EL (cell line): ENCODE results near the gene CUX1.
A peak's percentile ranks its signal among the peaks of the same experiment; 100 is the strongest.
"Not testable (repeated sequence)": the region's sequence is repeated elsewhere in the genome, so short reads cannot be mapped to it uniquely, and the experiment has no call there.

ENCODE experiments used
- DNase-seq: peaks from one replicate; pipeline ENCODE4 v3.0.0-alpha.2; 2016

The CUX1 gene

DNA sequence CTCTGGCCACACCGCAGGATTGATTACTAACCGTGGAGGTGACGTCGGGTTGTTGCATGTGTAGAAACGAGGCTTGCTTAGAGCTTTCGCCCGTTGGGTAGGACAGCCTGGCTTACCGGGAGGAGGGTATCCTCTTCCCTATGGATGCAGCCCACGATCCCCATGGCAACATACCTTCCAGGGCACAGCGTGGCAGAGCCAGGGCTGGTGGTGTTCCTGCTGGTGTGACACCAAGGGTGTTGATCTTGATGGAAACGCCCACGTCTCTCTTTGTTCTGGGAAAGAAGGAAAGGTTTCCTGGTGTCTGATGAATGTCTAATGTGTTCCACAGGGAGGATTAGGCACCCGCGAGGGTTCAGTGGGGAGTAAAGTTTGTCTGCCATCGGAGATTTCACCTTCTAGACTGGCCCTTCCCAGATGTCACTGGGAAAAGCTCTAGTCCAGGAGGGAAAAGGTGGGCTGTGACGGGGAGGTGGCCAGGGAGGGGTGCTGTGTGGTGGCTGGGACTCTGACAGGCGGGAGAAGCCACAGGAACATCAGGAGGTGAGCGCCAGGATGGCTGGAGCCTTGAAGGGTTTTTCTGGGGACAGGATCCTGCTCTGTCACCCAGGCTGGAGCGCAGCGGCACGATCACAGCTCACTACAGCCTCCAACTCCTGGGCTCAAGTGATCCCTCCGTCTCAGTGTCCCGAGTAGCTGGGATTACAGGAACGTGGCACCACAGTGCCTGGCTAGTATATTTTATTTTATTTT, 102.1 kb downstream of the CUX1 start:
- DNase-seq: no peak

DNA sequence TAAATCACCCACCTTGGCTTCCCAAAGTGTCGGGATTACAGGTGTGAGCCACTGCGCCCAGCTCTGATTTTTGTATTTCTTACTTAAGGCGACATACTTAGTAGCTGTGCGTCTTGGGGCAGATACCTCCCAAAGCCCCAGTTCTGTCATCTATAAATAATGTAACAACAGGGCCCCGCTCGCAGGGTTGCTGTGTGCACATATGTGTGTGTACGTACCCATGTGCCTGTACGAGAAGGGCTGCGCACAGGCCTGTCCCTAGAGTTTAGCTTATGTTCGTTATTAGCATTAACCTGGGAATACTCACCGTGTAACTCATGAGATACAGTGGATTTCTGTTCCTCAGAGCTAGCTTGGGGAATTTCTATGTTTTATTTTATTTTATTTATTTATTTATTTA, 103.6 kb downstream of the CUX1 start:
- no peak for DNase-seq

DNA sequence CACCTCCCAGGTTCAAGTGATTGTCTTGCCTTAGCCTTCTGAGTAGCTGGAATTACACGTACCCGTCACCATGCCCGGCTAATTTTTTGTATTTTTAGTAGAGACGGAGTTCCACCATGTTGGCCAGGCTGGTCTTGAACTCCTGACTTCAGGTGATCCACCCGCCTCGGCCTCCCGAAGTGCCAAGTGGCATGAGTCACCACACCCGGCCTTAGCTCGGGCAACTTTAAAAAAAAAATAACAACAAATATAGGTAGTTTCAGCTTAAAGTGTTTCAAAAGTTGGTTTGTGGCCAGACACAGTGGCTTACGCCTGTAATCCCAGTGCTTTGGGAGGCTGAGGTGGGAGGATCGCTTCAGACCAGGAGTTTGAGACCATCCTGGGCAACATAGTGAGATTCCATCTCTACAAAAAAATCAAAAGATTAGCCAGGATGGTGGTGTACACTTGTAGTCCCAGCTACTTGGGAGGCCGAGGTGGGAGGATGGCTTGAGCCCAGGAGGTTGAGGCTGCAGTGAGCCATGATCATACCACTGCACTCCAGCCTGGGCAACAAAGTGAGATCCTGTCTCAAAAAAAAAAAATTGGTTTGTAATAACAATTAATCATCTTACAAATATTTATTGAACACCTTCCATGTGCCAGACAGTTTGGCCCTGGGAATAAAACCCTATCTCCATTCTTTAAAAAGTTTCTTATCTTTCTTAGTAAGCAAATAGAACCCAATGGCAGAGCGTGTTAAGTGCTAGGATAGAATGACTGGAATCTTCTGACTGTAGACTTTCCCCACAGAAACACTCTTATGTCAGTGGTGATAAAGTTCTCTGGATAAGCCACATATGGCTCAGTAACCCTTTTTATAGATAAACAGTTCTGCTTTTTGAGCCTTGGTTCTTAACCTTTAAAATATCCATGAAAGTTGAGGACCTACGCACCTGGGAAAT, 104.4 kb downstream of the CUX1 start:
- DNase-seq: peak; percentile 50

DNA sequence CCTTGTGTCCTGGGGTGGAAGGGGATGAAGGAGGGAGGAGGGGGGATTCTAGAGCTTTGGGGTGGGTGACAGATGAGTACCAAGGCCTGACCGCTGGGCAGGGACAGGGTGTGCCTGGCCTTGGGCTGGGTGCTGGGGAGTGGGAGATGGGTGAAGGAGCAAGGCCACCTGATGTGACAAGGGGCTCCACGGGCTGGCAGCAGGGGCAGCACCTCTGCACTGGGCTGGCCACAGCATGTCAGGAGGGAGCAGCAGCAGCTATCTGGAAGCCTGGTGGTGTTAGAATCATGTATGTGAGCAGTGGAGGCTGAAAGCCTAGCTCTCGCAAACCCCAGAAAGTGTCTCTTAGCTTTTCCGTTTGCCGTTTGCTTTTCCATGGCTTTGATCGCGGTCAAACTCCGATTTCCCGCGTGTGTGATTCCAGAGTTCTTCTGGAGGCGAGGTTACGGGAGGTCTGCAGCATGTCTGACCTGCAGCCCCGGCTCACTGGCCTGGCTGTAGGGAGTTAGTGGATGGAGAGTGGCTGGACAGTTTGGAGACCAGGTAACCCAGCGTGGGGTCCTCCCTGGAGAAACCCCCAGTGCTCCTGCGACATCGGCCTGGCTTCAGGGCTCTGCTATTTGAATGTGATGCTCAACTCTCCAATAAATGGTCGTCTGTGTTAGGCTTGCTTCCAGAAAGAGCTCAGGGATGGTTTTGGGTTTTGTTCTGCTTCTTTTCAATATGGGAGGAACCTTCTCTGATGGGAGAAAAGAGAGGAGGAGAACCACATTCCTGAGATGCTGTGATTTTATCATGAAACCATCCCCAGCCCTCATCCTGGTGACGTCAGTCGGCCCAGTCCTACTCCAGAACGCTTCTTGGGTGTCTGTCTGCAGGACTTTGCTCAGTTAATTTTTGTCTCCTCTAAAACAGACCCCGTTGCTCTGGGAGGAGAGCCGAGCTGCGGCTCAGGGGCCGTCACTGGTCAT, 105.5 kb downstream of the CUX1 start:
- peak; percentile 83 for DNase-seq

DNA sequence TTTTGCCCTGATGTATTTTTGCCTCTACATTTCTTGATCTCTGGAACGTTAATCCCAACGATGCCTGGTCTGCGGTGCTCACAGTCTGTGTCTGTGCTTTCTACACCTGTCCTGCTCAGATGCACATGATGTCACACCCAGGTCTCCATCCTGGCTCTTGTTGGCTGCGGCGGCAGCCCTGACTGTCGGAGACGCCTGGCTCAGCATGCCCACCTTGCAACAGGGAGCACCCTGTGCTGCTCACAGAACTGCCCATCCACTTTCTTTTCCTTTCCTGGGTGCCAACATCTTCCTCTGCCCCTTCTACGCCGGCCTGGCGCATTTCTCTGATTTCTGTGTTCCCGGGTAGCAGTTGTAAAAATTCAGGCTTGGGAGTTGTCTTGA, 106.2 kb downstream of the CUX1 start:
- DNase-seq: no peak

DNA sequence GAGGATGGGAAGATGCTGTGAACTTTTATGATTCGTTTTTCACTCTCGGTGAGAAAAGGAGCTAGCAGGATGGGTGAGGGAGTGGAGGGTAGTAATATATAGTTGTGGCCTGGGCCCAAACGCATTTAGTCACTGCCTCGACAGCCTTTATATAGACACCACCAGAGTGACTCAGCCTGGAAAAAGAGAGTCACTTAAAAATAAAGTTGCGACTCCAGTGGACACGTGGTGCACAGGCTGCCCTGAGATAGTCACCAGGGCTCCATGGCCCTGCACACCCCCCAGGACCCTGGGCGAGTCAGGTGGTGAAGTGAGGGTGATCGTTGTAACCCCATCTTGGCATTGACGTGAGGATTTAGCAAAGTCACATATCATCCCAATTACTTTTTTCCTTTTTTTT, 106.7 kb downstream of the CUX1 start:
- DNase-seq: peak; percentile 83

DNA sequence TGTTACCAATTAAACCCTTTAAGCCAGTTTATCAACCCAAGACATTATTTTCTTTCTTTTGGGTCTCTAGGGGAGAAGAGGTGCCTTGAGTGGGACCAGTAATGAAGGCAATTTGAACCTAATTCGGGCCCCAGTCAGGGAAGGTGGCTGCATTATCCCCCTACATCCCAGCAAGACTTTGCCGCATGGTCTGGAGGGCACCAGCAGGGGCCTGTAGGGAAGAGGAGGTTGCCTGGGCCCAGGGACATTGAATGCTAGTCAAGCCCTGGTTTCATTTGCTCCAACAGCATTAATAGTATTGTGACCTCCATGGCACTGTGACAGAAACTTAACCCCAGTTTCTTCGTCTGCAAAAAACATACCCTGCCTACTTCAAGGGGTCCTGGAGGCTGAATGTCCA, 108.8 kb downstream of the CUX1 start:
- DNase-seq: no peak

DNA sequence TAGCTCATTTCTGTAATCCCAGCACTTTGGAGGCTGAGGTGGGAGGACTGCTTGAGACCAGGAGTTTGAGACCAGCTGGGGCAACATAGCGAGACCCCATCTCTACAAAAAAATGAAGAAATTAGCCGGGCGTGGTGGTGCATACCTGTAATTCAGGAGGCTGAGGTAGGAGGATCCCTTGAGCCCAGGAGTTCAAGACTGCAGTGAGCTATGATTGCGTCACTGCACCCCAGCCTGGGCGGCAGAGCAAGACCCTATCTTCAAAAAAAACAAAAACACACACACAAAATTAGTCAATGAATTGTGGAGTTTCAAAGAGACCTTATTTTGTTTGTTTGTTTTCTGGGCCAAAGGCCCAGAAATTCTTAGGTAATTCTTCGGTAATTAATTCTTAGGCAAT, 110.0 kb downstream of the CUX1 start:
- no peak for DNase-seq

DNA sequence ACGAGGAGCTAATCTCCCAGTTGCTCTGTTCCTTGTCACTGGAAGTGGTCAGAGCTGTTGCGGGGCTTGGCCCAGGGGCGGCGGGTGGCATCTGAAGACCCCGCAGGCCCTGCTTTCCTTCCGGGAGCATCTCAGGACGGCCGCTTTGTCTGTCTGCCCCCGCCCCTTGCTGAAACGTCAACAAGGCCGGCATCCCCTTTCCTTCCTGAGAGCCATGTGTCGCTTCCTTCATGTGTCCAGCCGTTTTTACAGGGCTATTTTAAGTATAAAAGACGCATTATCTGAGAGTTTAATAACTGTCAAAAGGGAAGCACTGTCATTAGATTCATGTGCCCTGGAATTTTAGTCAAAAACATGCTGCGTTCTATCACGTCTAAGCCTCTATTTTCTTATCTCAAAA, 110.4 kb downstream of the CUX1 start:
- no peak for DNase-seq

DNA sequence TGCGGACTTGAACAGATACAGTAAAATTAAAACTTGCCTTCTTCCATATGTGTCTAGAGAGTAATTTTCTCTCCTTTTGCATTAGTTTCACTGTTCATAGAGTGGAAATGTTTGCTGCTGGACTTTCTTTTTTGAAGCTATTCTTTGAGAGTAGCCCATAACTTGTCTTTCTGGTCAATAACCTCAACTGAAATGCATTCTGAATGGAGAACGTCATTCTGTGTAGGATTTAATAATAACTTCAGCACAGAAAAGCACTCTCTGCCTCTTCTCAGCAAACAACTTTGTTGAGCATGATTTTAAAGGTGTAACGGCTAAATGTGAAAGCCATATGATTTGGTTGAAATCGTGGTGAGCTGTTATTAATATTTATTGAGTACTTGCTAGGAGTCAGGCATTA, 111.8 kb downstream of the CUX1 start:
- no peak for DNase-seq

DNA sequence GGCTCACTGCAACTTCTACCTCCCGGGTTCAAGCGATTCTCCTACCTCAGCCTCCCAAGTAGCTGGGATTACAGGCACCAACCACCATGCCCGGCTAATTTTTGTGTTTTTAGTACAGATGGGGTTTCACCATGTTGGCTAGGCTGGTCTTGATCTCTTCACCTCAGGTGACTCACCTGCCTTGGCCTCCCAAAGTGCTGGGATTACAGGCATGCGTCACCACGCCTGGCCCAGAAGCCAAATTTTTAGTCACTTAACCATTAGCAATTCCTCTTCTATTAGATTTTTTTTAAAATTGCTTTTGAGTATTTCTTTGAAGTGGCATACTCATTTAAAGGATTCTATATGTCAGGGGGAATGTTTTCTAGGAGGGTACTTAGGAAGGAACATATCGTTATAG, 112.5 kb downstream of the CUX1 start:
- DNase-seq: not testable (repeated sequence)

DNA sequence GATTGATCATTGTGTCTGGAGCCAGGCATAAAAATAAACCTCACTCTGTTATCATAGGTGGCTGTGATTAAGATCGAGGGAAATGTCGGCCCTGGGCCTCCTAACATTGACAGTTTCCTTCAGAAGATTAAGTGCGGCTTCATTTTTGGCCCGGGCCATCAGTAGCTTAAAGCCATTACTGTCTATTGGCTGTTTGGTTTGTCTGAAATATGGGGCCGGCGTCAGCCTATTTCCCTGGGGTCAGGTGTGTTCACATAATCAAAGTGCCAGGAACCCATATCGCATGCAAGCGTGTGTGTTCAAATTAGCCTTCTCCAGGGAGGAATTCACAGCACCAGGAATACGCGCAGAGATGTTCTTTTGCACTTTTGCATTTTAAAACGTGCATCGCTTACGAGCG, 114.7 kb downstream of the CUX1 start:
- no peak for DNase-seq

DNA sequence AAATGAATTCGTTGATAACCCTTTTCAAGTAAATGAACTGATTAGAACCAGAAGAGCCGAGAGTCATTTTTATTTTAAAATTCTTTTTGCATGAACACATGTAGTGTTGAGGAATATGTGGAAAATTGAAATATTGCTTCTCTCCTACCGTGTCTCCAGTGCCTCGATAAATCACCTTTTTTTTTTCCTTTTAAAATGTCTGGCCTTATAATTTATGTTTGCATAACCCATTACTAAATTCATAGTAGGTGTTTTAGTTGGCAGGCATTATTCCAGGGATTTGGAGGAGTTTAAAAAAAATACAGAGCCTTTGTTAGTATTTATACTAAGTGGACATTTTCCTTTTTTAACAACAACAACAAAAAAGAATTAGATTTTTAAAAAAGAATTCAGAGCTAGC, 115.6 kb downstream of the CUX1 start:
- DNase-seq: no peak

DNA sequence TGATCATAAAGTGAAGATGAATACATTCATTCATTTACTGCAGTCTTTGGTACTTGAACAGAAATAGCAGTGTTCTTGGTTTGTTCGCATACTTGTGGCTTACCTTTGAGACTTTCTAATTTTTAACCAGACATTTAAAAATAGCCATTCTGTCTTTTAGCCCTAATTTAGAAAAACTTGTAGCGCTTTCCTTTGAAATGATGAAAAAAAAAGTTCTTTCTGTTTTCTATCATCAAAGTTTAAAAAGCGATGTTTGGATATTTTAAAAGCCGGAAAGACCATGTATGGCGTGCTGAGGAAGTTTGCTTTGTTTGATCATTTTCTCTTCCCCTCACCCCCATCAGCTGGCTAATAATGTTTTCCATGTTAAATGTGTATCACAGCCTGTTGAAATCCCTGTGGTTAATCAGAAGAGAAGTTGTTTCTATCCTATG, 116.3 kb downstream of the CUX1 start:
- DNase-seq: no peak

DNA sequence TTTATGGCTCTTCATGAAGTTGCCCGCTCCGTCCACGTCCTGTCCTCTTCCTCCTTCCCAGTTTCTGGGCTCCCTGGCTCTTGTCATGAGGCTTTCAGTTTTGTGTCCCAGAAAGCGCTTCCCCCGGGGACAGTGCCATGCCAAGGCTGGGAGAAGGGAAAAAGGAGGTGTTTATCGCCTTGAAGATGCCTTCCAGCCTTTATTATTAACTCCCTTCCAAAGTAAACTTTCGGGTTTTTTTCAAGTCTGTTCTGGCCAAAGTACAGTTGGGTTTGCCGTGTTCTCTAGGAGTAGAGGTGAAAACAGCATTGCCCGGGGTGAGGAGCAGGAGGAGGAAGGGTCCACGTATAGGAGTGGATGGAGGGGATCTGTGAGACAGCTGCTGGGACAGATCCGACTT, 117.2 kb downstream of the CUX1 start:
- DNase-seq: no peak

DNA sequence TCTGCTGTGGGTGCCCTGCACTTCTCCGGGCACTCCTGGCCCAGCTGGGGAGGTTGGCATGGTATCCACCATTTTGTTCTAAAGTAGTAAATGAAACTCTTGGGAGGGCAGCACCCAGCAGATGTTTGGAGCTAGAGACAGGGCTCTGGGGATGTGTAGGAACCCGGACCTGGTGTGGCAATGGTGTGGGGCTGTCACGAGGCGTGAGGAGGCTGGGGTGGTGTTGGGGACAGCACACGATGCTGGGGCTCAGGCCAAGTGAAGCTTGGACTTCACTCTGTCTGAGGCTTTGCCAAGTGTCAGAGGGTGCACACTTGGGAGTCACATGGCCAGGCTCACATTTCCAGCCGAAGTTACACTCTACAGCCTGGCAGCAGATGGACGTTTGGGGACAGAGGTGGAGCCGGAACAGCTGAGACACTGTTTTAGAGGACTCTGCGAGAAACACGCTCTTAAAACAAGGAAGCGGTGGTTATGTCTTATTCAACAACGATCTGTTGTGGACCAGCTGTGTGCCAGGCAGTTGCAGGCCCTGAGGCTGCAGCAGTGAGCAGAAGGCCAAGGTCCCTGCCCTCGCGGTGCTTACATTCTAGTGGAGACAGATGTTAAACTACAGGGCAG, 118.2 kb downstream of the CUX1 start:
- no peak for DNase-seq

DNA sequence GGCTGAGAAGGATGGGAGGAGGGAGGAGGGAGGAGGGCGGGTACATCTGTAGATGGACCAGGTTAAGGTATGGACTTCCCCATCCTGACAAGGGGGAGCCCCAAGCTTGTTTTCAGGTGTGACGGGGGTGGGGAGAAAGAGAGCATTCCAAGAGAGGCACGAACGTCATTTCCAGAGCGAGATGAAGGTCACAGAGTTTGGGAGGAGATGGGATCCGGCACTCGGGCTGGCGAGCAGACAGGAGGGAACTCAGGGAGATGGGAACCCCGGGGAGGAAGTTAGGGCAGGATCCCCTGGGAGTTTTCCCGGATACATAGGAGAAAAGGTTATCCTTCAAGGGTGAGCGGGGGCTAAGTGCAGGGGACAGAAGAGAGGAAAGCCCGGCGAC, 118.8 kb downstream of the CUX1 start:
- no peak for DNase-seq

DNA sequence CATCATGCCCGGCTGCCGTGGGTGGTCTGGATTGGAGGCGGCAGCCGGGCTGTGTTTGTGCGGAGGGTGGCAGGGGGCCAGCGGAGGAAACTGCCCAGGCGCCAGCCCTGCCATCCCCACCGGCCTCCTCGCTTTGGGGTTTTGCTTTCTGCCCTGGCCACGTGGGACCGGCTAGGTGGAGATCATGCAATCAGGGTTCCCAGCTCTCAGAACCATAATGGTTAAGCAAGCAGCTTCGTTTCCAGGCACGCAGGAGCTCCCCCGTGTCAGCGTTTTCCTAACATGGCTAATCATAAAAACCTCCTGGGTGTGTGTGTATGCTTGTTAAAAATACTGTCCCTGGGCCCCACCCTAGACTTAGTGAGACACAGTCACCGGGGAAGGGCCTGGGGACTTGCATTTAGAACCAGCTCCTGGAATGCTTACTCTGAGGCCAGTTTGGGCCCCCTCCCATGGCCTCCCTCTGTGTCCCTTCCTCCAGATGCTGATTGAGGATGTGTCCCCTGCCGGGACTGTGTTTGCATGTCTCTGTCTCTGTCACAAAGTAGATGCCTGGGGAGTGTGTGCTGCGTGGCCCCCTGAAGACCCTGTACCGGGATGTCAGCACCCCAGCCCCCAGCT, 119.3 kb downstream of the CUX1 start:
- DNase-seq: no peak

DNA sequence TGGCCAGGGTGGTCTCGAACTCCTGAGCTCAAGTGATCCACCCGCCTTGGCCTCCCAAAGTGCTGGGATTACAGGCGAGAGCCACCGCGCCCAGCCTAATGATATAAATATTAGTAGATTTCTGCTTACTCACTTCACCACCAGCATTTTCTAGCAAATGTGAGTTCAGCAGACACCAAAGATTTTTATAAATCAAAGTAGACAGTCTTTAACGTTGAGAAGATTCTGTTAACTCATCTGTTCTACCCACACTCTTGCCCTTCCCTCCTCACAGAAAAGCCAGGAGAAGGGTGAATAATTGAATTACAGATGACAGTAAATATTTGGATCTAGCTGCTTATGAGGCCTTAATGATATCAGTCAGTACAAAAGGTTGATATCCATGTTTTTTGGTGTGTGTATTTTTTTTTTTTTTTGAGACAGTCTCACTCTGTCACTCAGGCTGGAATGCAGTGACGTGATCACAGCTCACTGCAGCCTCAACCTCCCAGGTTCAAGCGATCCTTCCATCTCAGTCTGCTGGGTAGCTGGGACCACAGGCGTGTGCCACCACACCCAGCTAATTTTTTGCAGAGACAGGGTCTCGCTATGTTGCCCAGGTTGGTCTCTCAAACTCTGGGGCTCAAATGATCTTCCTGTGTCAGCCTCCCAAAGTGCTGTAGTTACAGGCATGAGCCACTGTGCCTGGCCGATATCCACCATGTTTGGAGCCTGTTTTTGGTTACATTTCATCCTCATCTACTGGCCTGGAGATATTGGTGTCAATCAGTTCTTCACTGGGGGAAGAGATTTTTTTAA, 120.5 kb downstream of the CUX1 start:
- no peak for DNase-seq

DNA sequence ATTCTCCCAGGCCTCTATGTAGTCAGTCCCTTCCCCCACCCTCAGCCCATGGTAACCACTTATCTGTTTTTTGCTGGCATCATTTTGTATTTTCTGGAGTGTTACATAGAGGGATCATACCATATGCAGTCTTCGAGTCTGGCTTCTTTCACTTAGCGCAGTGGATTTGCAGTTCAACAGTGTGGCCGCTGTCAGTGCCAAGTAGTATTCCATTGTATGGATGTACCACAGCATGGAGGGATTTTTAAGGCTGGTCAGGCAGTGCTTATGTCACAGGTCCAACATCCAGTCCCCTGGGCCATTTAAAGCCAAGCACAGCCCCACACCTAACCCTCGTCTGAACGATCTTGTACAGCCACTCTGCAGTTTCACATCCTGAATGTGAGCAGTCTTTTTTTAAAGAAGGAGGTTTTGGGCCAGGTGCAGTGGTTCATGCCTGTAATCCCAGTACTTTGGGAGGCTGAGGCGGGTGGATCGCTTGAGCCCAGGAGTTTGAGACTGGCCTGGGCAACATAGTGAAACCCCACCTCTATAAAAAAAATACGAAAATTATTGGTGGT, 121.8 kb downstream of the CUX1 start:
- DNase-seq: no peak

DNA sequence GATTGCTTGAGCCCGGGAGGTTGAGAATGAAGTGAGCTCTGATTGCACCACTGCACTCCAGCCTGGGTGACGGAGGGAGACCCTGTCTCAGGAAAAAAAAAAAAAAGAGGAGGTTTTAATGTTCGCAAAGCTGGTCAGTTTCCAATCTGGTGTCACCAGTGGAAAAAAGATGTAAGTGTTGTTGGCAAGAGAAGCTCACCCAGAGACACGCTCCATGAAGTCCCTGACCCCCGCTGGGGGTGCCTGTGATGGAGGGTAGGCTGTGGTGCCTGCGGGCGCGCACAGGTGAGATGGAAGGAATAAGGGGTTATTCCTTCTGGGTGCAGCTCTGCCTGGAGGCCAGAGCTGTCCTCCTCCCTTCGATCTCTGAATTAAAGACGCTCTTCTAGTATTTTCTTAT, 122.7 kb downstream of the CUX1 start:
- DNase-seq: no peak
